ENCODE results near the gene OR51B2.
"Not testable (repeated sequence)": the region's sequence is repeated elsewhere in the genome, so short reads cannot be mapped to it uniquely, and the experiment has no call there.

GRCh38 chr11:5366365-5366764 lies 42.3 kb upstream of the OR51B2 start:
- not testable (repeated sequence) for TF ChIP-seq CTCF (conservative IDR thresholded peaks at IDR 0.05 in 1 of 2, IDR thresholded peaks at IDR 0.05 in 1 of 2; ENCODE audit: low read depth in 1 of 2, low read length in 2 of 2); EZH2 (IDR thresholded peaks at IDR 0.05; ENCODE audit: low read length, missing control alignments)

Data from fibroblast of lung (primary cell).